OCI-LY7 (cell line): Measurements from ENCODE around the gene PTPRM.

Experiments
- CTCF ChIP-seq: fragments of 200-600 bp; sonication (generic); conservative IDR thresholded peaks from 2 replicates; pipeline ENCODE4 v1.5.1; 2014; ENCODE audit warnings: mild to moderate bottlenecking, antibody characterized with exemption, low read length, moderate library complexity, mixed read lengths
- EZH2phosphoT487 ChIP-seq: fragments of 200-600 bp; sonication (generic); IDR thresholded peaks from 2 replicates; pipeline ENCODE4 v1.6.1; 2018; ENCODE audit warnings: low read depth, borderline replicate concordance, mild to moderate bottlenecking, mixed run types, antibody characterized with exemption, low read length, moderate library complexity, mixed read lengths

DNA sequence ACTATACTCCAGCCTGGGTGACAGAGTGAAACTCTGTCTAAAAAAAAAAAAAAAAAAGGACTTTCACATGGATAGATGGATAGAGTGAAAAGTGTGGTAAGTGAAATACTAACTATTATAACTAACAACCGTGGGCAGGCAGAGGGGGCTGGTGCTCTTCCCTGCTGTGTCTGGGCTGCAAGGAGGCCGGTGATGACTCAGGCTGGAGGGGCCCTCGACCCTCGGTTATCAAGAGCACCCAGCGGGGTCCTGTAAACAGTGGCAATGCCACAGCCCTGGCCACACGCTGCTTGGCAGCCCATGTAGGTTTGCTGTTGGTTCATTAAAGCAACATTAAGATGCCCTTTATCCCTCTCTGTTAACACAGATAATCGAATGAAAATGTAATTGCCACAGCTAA is 857.4 kb downstream of the PTPRM start:
- no peak for TF ChIP-seq CTCF
- TF ChIP-seq EZH2phosphoT487: no peak
